ENCODE results near the gene ANK3. TPM values are rescaled to one million over a fixed set of nuclear protein-coding genes. Genes with fewer than 3 reads are reported as not detected.

Gene ANK3
- total RNA-seq, 1 experiment from 2014 or later, result 15.3 TPM

DNA sequence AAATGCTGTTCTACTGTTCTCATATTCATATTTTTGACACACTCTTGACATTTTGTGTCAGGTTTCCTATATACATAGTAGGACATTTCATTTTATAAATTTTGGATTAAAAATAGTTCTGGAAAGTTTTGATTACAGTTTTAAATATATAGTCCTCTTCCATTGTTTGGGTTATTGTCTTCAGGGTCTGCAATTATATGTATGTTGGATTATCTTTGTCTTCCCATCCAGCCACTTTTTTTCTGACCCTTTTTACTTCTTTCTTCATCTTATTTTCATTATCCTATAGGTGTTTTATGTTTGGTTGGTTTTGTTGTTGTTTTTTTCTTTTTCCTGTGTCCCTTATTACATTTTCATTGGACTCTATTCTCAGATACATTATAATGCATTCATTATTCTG, 412.2 kb downstream of the ANK3 start:
- Histone ChIP-seq H3K9ac (ENCODE audit: low read length) (no peak overlapping the region), H3K4me1 (ENCODE audit: control insufficient read depth in 1 of 2, insufficient read depth in 2 of 2, low read length in 2 of 2) (peaks cover 0 to under 1% of the 10 kb centered on the region in 2 experiments; a peak in 2 of 4 replicates), H3K9me3 (ENCODE audit: control insufficient read depth in 1 of 2, insufficient read depth in 1 of 2, low read depth in 1 of 2, low read length in 2 of 2) (no peaks in the 10 kb centered on the region; a peak in 1 of 4 replicates), H2AFZ (ENCODE audit: low read depth, low read length, poor library complexity, severe bottlenecking) (no peak overlapping the region), H3K4me3 (replicated peaks in 1 of 2; ENCODE audit: low read depth in 1 of 2, low read length in 2 of 2) (no peak overlapping the region), H3K79me2 (ENCODE audit: insufficient read depth, low read length) (no peaks in the 10 kb centered on the region), H3K9me2 (ENCODE audit: insufficient read depth) (no peaks in the 10 kb centered on the region), H3K27ac (ENCODE audit: low read depth, low read length) (no peak overlapping the region), H3K36me3 (ENCODE audit: control insufficient read depth in 1 of 2, insufficient read depth in 2 of 2, low read length in 2 of 2) (no peaks in the 10 kb centered on the region), H3K4me2 (ENCODE audit: low read length) (no peak overlapping the region), H3K27me3 (ENCODE audit: insufficient read depth, low read length) (no peaks in the 10 kb centered on the region), H4K20me1 (ENCODE audit: insufficient read depth) (no peaks in the 10 kb centered on the region)
- POLR2A ChIA-PET, result no interaction called here
- RAD21 ChIA-PET (ENCODE audit: low non-redundant PET in 1 of 2, low total read pairs in 2 of 2, uncharacterized antibody in 2 of 2, unreplicated experiment in 2 of 2), result no interaction called here
- BruUV-seq (replicated peaks), result no TSS peak
- ATAC-seq, result no peak
- CTCF ChIA-PET, result no interaction called here
- intact Hi-C loops (cut with micrococcal nuclease), result no loop called here
- no peak for DNase-seq (ENCODE audit: low read depth, low spot score)
- TF ChIP-seq JUND (IDR thresholded peaks at IDR 0.05) (no peak), YY1 (IDR thresholded peaks at IDR 0.05; ENCODE audit: extremely low read depth, insufficient replicate concordance, low read depth, low read length) (no peak), CEBPB (IDR thresholded peaks at IDR 0.05; ENCODE audit: low read depth) (no peak), ZFX (IDR thresholded peaks at IDR 0.05) (no peak), CBX3 (IDR thresholded peaks at IDR 0.05; ENCODE audit: low read depth) (0 out of 2 replicates have a peak, but pooled peaks have one; percentile 27), EZH2 (IDR thresholded peaks at IDR 0.05) (no peak)
- TF ChIP-seq, protein P1, sequence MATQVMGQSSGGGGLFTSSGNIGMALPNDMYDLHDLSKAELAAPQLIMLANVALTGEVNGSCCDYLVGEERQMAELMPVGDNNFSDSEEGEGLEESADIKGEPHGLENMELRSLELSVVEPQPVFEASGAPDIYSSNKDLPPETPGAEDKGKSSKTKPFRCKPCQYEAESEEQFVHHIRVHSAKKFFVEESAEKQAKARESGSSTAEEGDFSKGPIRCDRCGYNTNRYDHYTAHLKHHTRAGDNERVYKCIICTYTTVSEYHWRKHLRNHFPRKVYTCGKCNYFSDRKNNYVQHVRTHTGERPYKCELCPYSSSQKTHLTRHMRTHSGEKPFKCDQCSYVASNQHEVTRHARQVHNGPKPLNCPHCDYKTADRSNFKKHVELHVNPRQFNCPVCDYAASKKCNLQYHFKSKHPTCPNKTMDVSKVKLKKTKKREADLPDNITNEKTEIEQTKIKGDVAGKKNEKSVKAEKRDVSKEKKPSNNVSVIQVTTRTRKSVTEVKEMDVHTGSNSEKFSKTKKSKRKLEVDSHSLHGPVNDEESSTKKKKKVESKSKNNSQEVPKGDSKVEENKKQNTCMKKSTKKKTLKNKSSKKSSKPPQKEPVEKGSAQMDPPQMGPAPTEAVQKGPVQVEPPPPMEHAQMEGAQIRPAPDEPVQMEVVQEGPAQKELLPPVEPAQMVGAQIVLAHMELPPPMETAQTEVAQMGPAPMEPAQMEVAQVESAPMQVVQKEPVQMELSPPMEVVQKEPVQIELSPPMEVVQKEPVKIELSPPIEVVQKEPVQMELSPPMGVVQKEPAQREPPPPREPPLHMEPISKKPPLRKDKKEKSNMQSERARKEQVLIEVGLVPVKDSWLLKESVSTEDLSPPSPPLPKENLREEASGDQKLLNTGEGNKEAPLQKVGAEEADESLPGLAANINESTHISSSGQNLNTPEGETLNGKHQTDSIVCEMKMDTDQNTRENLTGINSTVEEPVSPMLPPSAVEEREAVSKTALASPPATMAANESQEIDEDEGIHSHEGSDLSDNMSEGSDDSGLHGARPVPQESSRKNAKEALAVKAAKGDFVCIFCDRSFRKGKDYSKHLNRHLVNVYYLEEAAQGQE (IDR thresholded peaks at IDR 0.05; ENCODE audit: low read depth), result no peak
- TF ChIP-seq, protein P2, sequence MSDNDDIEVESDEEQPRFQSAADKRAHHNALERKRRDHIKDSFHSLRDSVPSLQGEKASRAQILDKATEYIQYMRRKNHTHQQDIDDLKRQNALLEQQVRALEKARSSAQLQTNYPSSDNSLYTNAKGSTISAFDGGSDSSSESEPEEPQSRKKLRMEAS (IDR thresholded peaks at IDR 0.05), result no peak
